Fibroblast of lung (primary cell): ENCODE measurements around the gene DGAT2L6. TPM values are rescaled to one million over a fixed set of nuclear protein-coding genes. Genes with fewer than 3 reads are reported as not detected.

Source experiments
- DNase-seq, 2 donors: peaks; one replicate each; pipeline versions ENCODE4 v3.0.0 to v3.0.0-alpha.2; 2010; ENCODE audit warnings: low read depth in 2 of 2
- H2AFZ ChIP-seq: 2 replicates; pipeline ENCODE4 v1.5.1; 2012; ENCODE audit warnings: low read length, control low read depth, inconsistent platforms
- H3K27ac ChIP-seq: 2 replicates; pipeline ENCODE4 v1.5.1; 2011; ENCODE audit warnings: low read length, control low read depth; ENCODE audit not compliant: insufficient read depth
- H3K27me3 ChIP-seq: 2 replicates; pipeline ENCODE4 v1.5.1; 2011; ENCODE audit warnings: mild to moderate bottlenecking, low read length; ENCODE audit not compliant: control insufficient read depth, insufficient read depth
- H3K36me3 ChIP-seq: 2 replicates; pipeline ENCODE4 v1.5.1; 2011; ENCODE audit warnings: low read length; ENCODE audit not compliant: control insufficient read depth, insufficient read depth
- H3K4me1 ChIP-seq: 2 replicates; pipeline ENCODE4 v1.5.1; 2011; ENCODE audit warnings: low read length; ENCODE audit not compliant: control insufficient read depth, insufficient read depth; ENCODE audit errors: extremely low read depth
- H3K4me2 ChIP-seq: 2 replicates; pipeline ENCODE4 v1.5.1; 2011; ENCODE audit warnings: low read length, control low read depth; ENCODE audit not compliant: insufficient read depth; ENCODE audit errors: extremely low read depth
- H3K4me3 ChIP-seq, 4 experiments: fragments of 200-600 bp in 1 of 4; sonication (generic) in 1 of 4; replicated peaks in 1 of 4; 2 replicates each; pipeline ENCODE4 v1.5.1; 2011 to 2016; ENCODE audit warnings: low read length in 4 of 4, low read depth in 3 of 4, mild to moderate bottlenecking in 3 of 4, control low read depth in 2 of 4, inconsistent platforms in 1 of 4, mixed read lengths in 1 of 4; ENCODE audit not compliant: insufficient read depth in 1 of 4; ENCODE audit errors: control extremely low read depth in 1 of 4
- H3K79me2 ChIP-seq: 2 replicates; pipeline ENCODE4 v1.5.1; 2012; ENCODE audit warnings: mild to moderate bottlenecking, low read length, inconsistent platforms; ENCODE audit not compliant: control insufficient read depth, insufficient read depth
- H3K9ac ChIP-seq: 2 replicates; pipeline ENCODE4 v1.5.1; 2011; ENCODE audit warnings: mild to moderate bottlenecking, low read length, control low read depth; ENCODE audit not compliant: insufficient read depth
- H3K9me3 ChIP-seq: 2 replicates; pipeline ENCODE4 v1.5.1; 2012; ENCODE audit warnings: low read depth, low read length; ENCODE audit not compliant: control insufficient read depth, insufficient read depth
- H4K20me1 ChIP-seq: 2 replicates; pipeline ENCODE4 v1.5.1; 2011; ENCODE audit warnings: low read length; ENCODE audit not compliant: control insufficient read depth, insufficient read depth; ENCODE audit errors: extremely low read depth
- EZH2 ChIP-seq: IDR thresholded peaks from 2 replicates; pipeline ENCODE4 v1.5.1; 2012; ENCODE audit warnings: low read length, control low read depth, mild to moderate bottlenecking; ENCODE audit errors: missing control alignments
- polyA plus RNA-seq, 2 donors: library from polyadenylated mRNA; depleted of rRNA in 1 of 2; stranded (reverse) in 1 of 2; unstranded in 1 of 2; fragments of >200 nt; gene quantifications; 2 replicates each; pipeline ENCODE4 v1.2.1, GENCODE V29; 2011 to 2012; ENCODE audit warnings: missing spikeins in 1 of 2
- total RNA-seq: library from RNA; depleted of rRNA; stranded (reverse); fragments of >200 nt; gene quantifications from 2 replicates; pipeline ENCODE4 v1.2.1, GENCODE V29; 2014
- TF ChIP-seq, protein P1 (sequence below), 2 donors: IDR thresholded peaks in 1 of 2; conservative IDR thresholded peaks in 1 of 2; 1 replicate in 1 of 2; 2 replicates in 1 of 2; pipeline ENCODE4 v1.5.1; 2011 to 2012; ENCODE audit warnings: low read length in 2 of 2, control low read depth in 1 of 2, inconsistent platforms in 1 of 2, low read depth in 1 of 2, mild to moderate bottlenecking in 1 of 2

DGAT2L6 gene
- total and polyA plus RNA-seq, 2 donors (not counting 1 experiment from before 2014, with no cell fraction given), result not detected

DNA sequence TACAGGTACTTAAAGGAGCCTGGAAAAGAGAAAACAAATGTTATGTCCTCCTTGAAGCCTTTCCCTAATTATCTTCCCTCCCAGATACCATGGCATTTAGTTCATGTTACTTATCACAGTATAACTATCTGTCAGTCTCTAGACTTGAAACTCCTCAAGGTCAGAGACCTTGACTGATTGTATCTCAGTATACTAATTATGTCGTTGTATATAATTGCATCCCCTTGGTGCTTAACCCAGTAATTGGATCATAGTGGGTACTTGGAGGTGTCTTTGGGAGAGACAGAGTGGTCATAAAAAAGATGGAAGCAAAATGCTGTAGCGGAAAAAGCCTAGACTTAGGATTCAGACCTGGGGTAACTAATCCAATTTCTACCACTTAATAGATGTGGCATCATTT is 35.9 kb upstream of the DGAT2L6 start:
- no peaks in the 10 kb centered on the region for H3K9me3 ChIP-seq
- no peaks in the 10 kb centered on the region for H3K4me1 ChIP-seq
- H4K20me1 ChIP-seq, result no peaks in the 10 kb centered on the region
- H3K36me3 ChIP-seq, result no peaks in the 10 kb centered on the region
- DNase-seq, result no peak
- no peaks in the 10 kb centered on the region for H3K79me2 ChIP-seq
- TF ChIP-seq, protein P1, sequence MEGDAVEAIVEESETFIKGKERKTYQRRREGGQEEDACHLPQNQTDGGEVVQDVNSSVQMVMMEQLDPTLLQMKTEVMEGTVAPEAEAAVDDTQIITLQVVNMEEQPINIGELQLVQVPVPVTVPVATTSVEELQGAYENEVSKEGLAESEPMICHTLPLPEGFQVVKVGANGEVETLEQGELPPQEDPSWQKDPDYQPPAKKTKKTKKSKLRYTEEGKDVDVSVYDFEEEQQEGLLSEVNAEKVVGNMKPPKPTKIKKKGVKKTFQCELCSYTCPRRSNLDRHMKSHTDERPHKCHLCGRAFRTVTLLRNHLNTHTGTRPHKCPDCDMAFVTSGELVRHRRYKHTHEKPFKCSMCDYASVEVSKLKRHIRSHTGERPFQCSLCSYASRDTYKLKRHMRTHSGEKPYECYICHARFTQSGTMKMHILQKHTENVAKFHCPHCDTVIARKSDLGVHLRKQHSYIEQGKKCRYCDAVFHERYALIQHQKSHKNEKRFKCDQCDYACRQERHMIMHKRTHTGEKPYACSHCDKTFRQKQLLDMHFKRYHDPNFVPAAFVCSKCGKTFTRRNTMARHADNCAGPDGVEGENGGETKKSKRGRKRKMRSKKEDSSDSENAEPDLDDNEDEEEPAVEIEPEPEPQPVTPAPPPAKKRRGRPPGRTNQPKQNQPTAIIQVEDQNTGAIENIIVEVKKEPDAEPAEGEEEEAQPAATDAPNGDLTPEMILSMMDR (conservative IDR thresholded peaks at IDR 0.05 in 1 of 2, IDR thresholded peaks at IDR 0.05 in 1 of 2; ENCODE audit: low read depth in 1 of 2, low read length in 2 of 2), result no peak
- TF ChIP-seq EZH2, result no peak
- H3K27me3 ChIP-seq, result no peaks in the 10 kb centered on the region
- no peak overlapping the region for H3K4me2 ChIP-seq
- no peak overlapping the region for H3K9ac ChIP-seq
- H3K27ac ChIP-seq, result no peak overlapping the region
- no peak overlapping the region for H2AFZ ChIP-seq
- no peak overlapping the region for H3K4me3 ChIP-seq

DNA sequence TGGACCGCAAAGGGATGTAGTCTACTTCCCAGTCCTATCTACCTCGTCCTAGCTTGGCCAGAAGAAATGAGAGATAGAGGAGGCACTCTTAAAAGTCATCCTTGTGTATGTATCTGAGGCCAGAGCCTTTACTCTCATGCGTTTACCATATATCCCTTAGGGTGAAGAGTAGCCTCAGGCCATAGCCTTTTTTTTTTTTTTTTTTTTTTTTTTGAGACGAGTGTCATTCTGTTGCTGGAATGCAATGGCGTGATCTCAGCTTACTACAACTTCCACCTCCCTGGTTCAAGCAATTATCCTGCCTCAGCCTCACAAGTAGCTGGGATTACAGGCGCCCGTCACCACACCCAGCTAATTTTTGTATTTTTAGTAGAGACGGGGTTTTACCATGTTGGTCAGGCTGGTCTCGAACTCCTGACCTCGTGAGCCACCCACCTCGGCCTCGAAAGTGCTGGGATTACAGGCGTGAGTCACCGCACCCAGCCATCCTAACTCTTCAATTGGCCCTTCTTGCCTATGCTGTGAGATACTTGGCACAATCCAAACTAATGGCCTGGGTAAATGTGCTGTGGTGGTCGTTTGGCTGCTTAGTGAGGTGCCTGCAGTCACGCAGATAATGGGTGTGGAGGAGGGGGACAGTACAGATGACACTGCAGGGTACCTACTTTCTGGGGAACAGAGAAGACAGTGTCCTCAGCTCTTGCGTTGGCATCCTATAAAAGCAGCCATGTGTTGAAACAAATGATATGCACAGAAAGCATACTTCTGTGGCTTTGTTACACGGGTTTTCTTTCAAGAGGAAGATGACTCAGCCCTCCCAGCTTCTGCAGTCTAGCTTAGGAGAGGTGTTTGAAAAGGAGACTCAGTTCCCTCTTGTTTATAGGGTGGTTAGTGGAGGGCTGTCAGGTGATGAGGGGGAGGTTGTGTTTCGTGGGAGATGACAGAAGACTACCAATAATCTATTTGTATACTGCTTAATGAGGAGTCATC is 10.4 kb upstream of the DGAT2L6 start:
- Histone ChIP-seq H3K79me2 (no peaks in the 10 kb centered on the region), H4K20me1 (no peaks in the 10 kb centered on the region), H3K9me3 (no peaks in the 10 kb centered on the region), H3K27me3 (no peaks in the 10 kb centered on the region), H3K4me1 (peaks cover 8% of the 10 kb centered on the region), H3K36me3 (peaks cover 1% of the 10 kb centered on the region), H2AFZ (no peak overlapping the region), H3K4me2 (peak overlapping the region; percentile 35), H3K9ac (no peak overlapping the region), H3K27ac (no peak overlapping the region), H3K4me3 (no peak overlapping the region)
- peak; percentile 73 to 78 for DNase-seq
- TF ChIP-seq, protein P1 (conservative IDR thresholded peaks at IDR 0.05 in 1 of 2, IDR thresholded peaks at IDR 0.05 in 1 of 2; ENCODE audit: low read depth in 1 of 2, low read length in 2 of 2), result no peak
- TF ChIP-seq EZH2, result no peak
